Memory B cell (primary cell): ENCODE measurements around the gene PDZD7.

Experiments used
- ATAC-seq: fragments of 150-1000 bp; cut with Tn5 transposase; 2 replicates; pipeline ENCODE4 v1.10.0; 2021; ENCODE audit warnings: low read depth, mild to moderate bottlenecking, moderate library complexity
- DNase-seq, 2 donors: peaks; one replicate each; pipeline ENCODE4 v3.0.0; 2022; ENCODE audit warnings: low spot score in 2 of 2
- H3K27ac Mint-ChIP-seq: one replicate; pipeline ENCODE4 v1.8.0; 2022; ENCODE audit warnings: mild to moderate bottlenecking, moderate library complexity, mixed read lengths
- H3K27me3 Mint-ChIP-seq: one replicate; pipeline ENCODE4 v1.8.0; 2022; ENCODE audit warnings: mixed read lengths
- H3K36me3 Mint-ChIP-seq: one replicate; pipeline ENCODE4 v1.8.0; 2022; ENCODE audit warnings: mild to moderate bottlenecking, mixed read lengths
- H3K4me1 Mint-ChIP-seq: one replicate; pipeline ENCODE4 v1.8.0; 2022; ENCODE audit warnings: mixed read lengths
- H3K4me3 Mint-ChIP-seq: one replicate; pipeline ENCODE4 v1.8.0; 2022; ENCODE audit warnings: mild to moderate bottlenecking, moderate library complexity, mixed read lengths
- H3K9me3 Mint-ChIP-seq: one replicate; pipeline ENCODE4 v1.8.0; 2022; ENCODE audit warnings: mixed read lengths

The PDZD7 gene

DNA sequence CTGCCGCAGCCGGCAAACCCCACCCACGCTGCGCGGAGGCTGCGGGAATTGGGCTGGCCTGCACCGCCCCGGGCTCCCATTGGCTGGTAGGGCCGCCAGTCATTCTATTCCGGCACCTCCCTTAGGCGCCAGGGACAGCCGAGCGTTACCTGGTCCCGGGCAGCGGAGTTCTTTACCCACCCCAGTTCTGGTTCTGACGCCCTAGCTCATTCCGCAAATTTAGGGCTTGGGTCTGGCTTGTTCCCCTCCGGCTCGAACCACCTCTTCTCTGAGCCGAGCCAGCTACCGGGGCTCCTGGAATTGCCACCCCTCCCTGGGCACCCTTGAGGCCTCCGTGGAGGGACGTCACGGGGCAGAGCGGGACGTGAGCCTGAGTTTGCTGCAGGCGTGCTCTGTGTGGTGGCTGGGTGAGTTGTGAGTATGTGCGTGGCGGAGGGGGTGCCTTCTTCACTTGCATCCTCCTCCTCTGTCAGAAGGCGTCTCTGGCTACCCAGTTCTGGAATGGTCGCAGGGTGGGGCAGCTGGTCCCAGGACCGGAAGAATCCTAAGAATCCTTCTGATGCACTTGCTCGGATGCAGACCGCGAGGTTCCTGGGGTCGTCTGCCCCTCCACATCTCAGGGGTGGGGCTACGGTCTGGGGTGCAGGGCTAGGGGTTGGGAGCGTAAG lies at the start of gene PDZD7, which contains the start of gene SFXN3:
PDZD7 (minus strand) TSS at position 2 of the 668 bp plus-strand sequence. CDS start 910 bp downstream, outside the sequence.
SFXN3 (plus strand) TSS at position 107 of the 668 bp plus-strand sequence. CDS start 3,461 bp downstream, outside the sequence.
- peak; percentile 94 to 95 for DNase-seq
- peak; percentile 85 for ATAC-seq
- Mint-ChIP-seq H3K4me3 (peak within 1 kb of the TSS; percentile 96), H3K27me3 (peaks cover 11% of the 10 kb centered on the region), H3K27ac (peak within 1 kb of the TSS; percentile 87), H3K9me3 (no peaks in the 10 kb centered on the region), H3K36me3 (peaks cover 2% of the 10 kb centered on the region), H3K4me1 (peaks cover 15% of the 10 kb centered on the region)

- ATAC-seq (no peak), DNase-seq (no peak)
- Mint-ChIP-seq H3K4me1 (no peaks in the 10 kb centered on the region), H3K36me3 (no peaks in the 10 kb centered on the region), H3K9me3 (no peaks in the 10 kb centered on the region), H3K4me3 (no peak overlapping the region), H3K27ac (no peak overlapping the region), H3K27me3 (peaks cover 33% of the 10 kb centered on the region)
These were observed 48.9 kb upstream of the PDZD7 start for GRCh38 chr10:101079874-101080273.

DNA sequence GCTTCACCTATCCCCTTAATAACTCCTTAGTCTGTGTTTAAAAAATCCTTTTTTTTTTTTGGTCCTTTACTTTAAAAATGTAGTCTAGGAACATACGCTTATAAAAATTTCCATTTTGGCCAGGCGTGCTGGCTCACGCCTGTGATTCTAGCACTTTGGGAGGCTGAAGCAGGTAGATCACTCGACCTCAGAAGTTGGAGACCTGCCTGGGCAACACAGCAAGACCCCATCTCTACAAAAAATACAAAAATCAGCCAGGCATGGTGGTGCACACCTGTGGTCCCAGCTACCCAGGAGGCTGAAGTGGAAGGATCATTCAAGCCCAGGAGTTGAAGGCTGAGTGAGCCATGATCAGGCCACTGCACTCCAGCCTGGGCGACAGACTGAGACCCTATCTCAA lies 45.7 kb upstream of the PDZD7 start:
- no peak for DNase-seq
- Mint-ChIP-seq H3K27me3 (peaks cover 26% of the 10 kb centered on the region), H3K36me3 (no peaks in the 10 kb centered on the region), H3K4me1 (peaks cover 13% of the 10 kb centered on the region), H3K4me3 (no peak overlapping the region), H3K27ac (no peak overlapping the region), H3K9me3 (no peaks in the 10 kb centered on the region)
- ATAC-seq = no peak

- Mint-ChIP-seq H3K4me3 (no peak overlapping the region), H3K27me3 (peaks cover 24% of the 10 kb centered on the region), H3K4me1 (peaks cover 21% of the 10 kb centered on the region), H3K9me3 (no peaks in the 10 kb centered on the region), H3K36me3 (no peaks in the 10 kb centered on the region), H3K27ac (no peak overlapping the region)
- ATAC-seq (no peak), DNase-seq (no peak)
These were observed 44.8 kb upstream of the PDZD7 start for GRCh38 chr10:101075775-101076174.

DNA sequence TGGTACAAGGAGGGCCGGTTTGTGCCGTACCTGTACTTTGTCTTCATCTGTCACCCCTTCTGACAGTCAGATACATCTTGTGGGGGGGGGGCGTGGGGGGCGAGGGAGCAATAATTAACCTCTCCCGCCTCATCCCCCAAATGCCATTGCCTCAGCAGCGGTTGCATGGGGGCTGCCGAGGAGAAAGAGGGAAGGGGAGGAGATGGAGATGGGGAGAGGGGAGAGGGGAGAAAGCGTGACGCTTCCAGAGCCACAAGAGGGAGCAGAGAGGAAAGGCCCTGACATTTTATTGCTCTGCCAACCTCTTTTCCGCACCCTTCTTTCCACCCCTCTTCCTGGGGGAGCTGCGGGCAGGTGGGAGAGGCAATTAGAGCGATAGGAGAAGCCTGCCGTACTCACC lies 42.7 kb upstream of the PDZD7 start:
- H3K4me3 Mint-ChIP-seq = no peak overlapping the region
- no peak for ATAC-seq
- no peaks in the 10 kb centered on the region for H3K36me3 Mint-ChIP-seq
- H3K27me3 Mint-ChIP-seq = peaks cover 18% of the 10 kb centered on the region
- no peak overlapping the region for H3K27ac Mint-ChIP-seq
- no peaks in the 10 kb centered on the region for H3K9me3 Mint-ChIP-seq
- H3K4me1 Mint-ChIP-seq = peaks cover 23% of the 10 kb centered on the region
- DNase-seq = no peak

DNA sequence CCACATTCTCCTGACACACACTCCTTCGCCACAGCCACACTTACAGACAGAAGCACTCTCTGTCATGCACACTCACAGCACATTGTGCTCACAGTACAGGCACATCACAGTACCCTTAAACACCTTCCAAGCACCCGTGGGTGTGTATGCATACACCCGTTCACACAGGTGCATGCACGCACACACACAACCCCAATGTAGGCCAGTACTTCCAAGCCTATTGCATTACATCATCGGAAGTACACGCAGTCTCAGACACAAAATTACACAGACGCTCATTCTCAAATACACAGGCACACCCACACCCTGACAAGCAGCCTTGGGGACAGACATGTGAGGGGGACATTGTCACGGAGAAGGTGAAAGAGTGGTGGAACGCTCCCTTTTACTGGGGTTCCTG lies 42.0 kb upstream of the PDZD7 start:
- DNase-seq (no peak), ATAC-seq (no peak)
- no peaks in the 10 kb centered on the region for H3K36me3 Mint-ChIP-seq
- H3K4me1 Mint-ChIP-seq = peaks cover 23% of the 10 kb centered on the region
- no peak overlapping the region for H3K27ac Mint-ChIP-seq
- no peak overlapping the region for H3K4me3 Mint-ChIP-seq
- H3K27me3 Mint-ChIP-seq = peaks cover 13% of the 10 kb centered on the region
- H3K9me3 Mint-ChIP-seq = no peaks in the 10 kb centered on the region

GRCh38 chr10:101071885-101072433 lies 41.0 kb upstream of the PDZD7 start:
- Mint-ChIP-seq H3K36me3 (no peaks in the 10 kb centered on the region), H3K9me3 (no peaks in the 10 kb centered on the region), H3K4me1 (peaks cover 26% of the 10 kb centered on the region), H3K27me3 (peaks cover 10% of the 10 kb centered on the region), H3K4me3 (peak overlapping the region; percentile 56), H3K27ac (peak overlapping the region; percentile 87)
- DNase-seq = no peak
- no peak for ATAC-seq

GRCh38 chr10:101071267-101071884 lies 40.4 kb upstream of the PDZD7 start:
- Mint-ChIP-seq H3K27ac (peak overlapping the region; percentile 87), H3K27me3 (peaks cover 10% of the 10 kb centered on the region), H3K36me3 (no peaks in the 10 kb centered on the region), H3K4me1 (peaks cover 26% of the 10 kb centered on the region), H3K9me3 (no peaks in the 10 kb centered on the region), H3K4me3 (peak overlapping the region; percentile 56)
- DNase-seq (no peak), ATAC-seq (peak; percentile 76)

DNA sequence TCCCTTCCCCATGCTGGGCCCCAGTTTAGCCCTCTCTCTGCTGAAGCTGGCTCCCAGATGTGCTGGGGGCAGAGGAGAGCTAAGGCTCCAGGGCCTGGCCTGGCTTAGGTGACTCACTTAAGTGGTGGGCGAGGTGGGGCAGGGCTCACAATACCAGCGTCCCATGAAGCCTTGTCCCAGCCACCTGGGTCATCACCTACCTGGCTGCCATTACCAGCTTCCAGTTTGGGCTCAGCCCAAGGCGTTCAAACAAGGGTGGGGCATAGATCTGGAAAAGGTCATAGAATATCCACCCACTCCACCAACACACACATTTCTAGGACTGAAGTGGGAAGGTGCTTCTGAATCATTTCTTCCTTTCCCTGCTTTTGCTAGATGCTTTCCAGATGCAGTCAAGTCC lies 39.2 kb upstream of the PDZD7 start:
- no peaks in the 10 kb centered on the region for H3K9me3 Mint-ChIP-seq
- H3K27ac Mint-ChIP-seq = no peak overlapping the region
- no peak for ATAC-seq
- H3K27me3 Mint-ChIP-seq = peaks cover 2% of the 10 kb centered on the region
- DNase-seq = no peak
- no peak overlapping the region for H3K4me3 Mint-ChIP-seq
- peaks cover 31% of the 10 kb centered on the region for H3K4me1 Mint-ChIP-seq
- H3K36me3 Mint-ChIP-seq = no peaks in the 10 kb centered on the region

GRCh38 chr10:101069441-101069840 lies 38.5 kb upstream of the PDZD7 start:
- peaks cover 31% of the 10 kb centered on the region for H3K4me1 Mint-ChIP-seq
- no peak for ATAC-seq
- peaks cover 6% of the 10 kb centered on the region for H3K27me3 Mint-ChIP-seq
- H3K4me3 Mint-ChIP-seq = no peak overlapping the region
- no peaks in the 10 kb centered on the region for H3K36me3 Mint-ChIP-seq
- no peaks in the 10 kb centered on the region for H3K9me3 Mint-ChIP-seq
- no peak for DNase-seq
- no peak overlapping the region for H3K27ac Mint-ChIP-seq

- Mint-ChIP-seq H3K4me3 (peak overlapping the region; percentile 93), H3K9me3 (no peaks in the 10 kb centered on the region), H3K27ac (no peak overlapping the region), H3K27me3 (peaks cover 9% of the 10 kb centered on the region), H3K4me1 (peaks cover 28% of the 10 kb centered on the region), H3K36me3 (no peaks in the 10 kb centered on the region)
- DNase-seq = peak; percentile 72 to 76
- ATAC-seq = peak; percentile 46
These were observed 36.6 kb upstream of the PDZD7 start for GRCh38 chr10:101067356-101068083.

GRCh38 chr10:101066896-101067355 lies 36.0 kb upstream of the PDZD7 start:
- peaks cover 30% of the 10 kb centered on the region for H3K4me1 Mint-ChIP-seq
- no peaks in the 10 kb centered on the region for H3K9me3 Mint-ChIP-seq
- no peak for ATAC-seq
- no peak for DNase-seq
- no peaks in the 10 kb centered on the region for H3K36me3 Mint-ChIP-seq
- no peak overlapping the region for H3K27ac Mint-ChIP-seq
- H3K27me3 Mint-ChIP-seq = peaks cover 9% of the 10 kb centered on the region
- H3K4me3 Mint-ChIP-seq = peak overlapping the region; percentile 93

DNA sequence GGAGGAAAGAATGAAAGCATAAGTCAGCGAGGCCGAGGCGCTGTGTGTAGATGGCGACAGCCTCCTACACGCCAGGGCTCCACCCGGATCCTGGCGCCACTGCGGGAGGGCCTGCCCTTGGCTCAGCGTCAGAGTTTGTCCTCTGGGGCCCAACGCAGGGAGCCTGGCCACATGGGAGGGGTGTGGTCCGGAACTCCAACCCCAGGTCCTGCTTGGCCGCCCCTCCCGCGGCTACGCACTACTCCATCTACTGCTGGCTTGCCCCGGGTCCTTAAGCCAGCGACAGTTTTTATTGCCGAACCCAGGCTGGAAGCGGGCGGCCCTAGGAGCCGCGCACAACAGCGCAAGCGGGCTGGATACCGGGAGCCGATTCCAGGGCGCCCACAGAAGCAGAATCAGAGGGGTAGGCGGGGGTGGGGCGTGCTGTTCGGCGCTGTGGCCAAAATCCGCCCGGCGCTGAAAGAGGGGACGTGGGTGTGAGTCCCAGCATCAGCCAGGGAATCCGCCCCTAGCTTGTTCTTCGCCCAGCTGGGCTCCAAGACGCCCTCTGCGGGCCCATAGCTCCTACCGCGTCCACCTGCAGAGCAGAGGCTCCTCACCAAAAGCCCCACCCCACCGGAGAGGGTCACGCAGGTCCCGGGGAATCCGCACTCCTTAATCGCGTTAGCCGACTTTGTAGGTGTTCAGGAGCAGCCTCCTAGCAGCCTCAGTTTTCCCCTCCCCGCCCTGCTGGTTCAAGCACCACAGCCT lies 35.4 kb upstream of the PDZD7 start:
- Mint-ChIP-seq H3K36me3 (no peaks in the 10 kb centered on the region), H3K27ac (no peak overlapping the region), H3K4me3 (peak overlapping the region; percentile 93), H3K9me3 (no peaks in the 10 kb centered on the region), H3K4me1 (peaks cover 28% of the 10 kb centered on the region), H3K27me3 (peaks cover 9% of the 10 kb centered on the region)
- ATAC-seq (peak; percentile 45), DNase-seq (peak in 1 of 2 donors; percentile 53)
